HFFc6 (cell line): ENCODE measurements around the gene SERPINB5. TPM values are rescaled to one million over a fixed set of nuclear protein-coding genes. Genes with fewer than 3 reads are reported as not detected.

ENCODE experiments used
- DNase-seq: peaks from one replicate; pipeline ENCODE4 v3.0.0-alpha.2; 2018
- H3K27ac Mint-ChIP-seq: 2 replicates; pipeline ENCODE4 v1.8.0; 2020; ENCODE audit warnings: mild to moderate bottlenecking, mixed read lengths
- H3K27me3 Mint-ChIP-seq: 2 replicates; pipeline ENCODE4 v1.8.0; 2021; ENCODE audit warnings: mild to moderate bottlenecking, moderate library complexity, mixed read lengths; ENCODE audit not compliant: insufficient read depth
- H3K36me3 Mint-ChIP-seq: 2 replicates; pipeline ENCODE4 v1.8.0; 2021; ENCODE audit warnings: low read depth, mixed read lengths
- H3K4me1 Mint-ChIP-seq: 2 replicates; pipeline ENCODE4 v1.8.0; 2020; ENCODE audit warnings: low read depth, mixed read lengths
- H3K4me3 Mint-ChIP-seq: 2 replicates; pipeline ENCODE4 v1.8.0; 2020; ENCODE audit warnings: mild to moderate bottlenecking, moderate library complexity, mixed read lengths
- H3K9me3 Mint-ChIP-seq: 2 replicates; pipeline ENCODE4 v1.8.0; 2020; ENCODE audit warnings: mild to moderate bottlenecking, mixed read lengths
- CTCF ChIP-seq: fragments of 200-600 bp; sonication (generic); IDR thresholded peaks from 2 replicates; pipeline ENCODE4 v1.5.0; 2021; ENCODE audit warnings: antibody characterized with exemption, mild to moderate bottlenecking
- total RNA-seq, 6 experiments: library from RNA; stranded (reverse); fragmentation: NEBNext Ultra II Directional; extraction: Animal tissue kit (Norgen Biotek cat#: 25700); gene quantifications; 2 replicates in 1 of 6; 3 replicates in 5 of 6; pipeline ENCODE4 v1.2.3, GENCODE V29; 2021

SERPINB5 gene
- total RNA-seq, 6 experiments from 2014 or later: not detected

- DNase-seq: no peak
- Mint-ChIP-seq H3K4me3 (no peak overlapping the region), H3K27ac (no peak overlapping the region), H3K27me3 (no peaks in the 10 kb centered on the region), H3K4me1 (peaks cover 6% of the 10 kb centered on the region; the same call in 1 of the 2 replicates), H3K36me3 (no peaks in the 10 kb centered on the region), H3K9me3 (no peaks in the 10 kb centered on the region)
- no peak for TF ChIP-seq CTCF
Observed at GRCh38 chr18:63527251-63527650, 50.5 kb downstream of the SERPINB5 start.

GRCh38 chr18:63528863-63529492 is 52.2 kb downstream of the SERPINB5 start:
- peaks cover 6% of the 10 kb centered on the region for H3K4me1 Mint-ChIP-seq
- no peak overlapping the region for H3K4me3 Mint-ChIP-seq
- TF ChIP-seq CTCF: no peak
- H3K36me3 Mint-ChIP-seq: no peaks in the 10 kb centered on the region
- no peak overlapping the region for H3K27ac Mint-ChIP-seq
- no peak for DNase-seq
- H3K27me3 Mint-ChIP-seq: no peaks in the 10 kb centered on the region
- no peaks in the 10 kb centered on the region for H3K9me3 Mint-ChIP-seq

GRCh38 chr18:63532471-63532870 is 55.7 kb downstream of the SERPINB5 start:
- Mint-ChIP-seq H3K4me3 (no peak overlapping the region), H3K27me3 (no peaks in the 10 kb centered on the region), H3K36me3 (no peaks in the 10 kb centered on the region), H3K27ac (no peak overlapping the region), H3K4me1 (peaks cover 6% of the 10 kb centered on the region), H3K9me3 (no peaks in the 10 kb centered on the region)
- DNase-seq: no peak
- TF ChIP-seq CTCF: no peak

- Mint-ChIP-seq H3K4me3 (peak overlapping the region; percentile 23; the same call in 1 of the 2 replicates), H3K27ac (no peak overlapping the region), H3K27me3 (no peaks in the 10 kb centered on the region), H3K9me3 (no peaks in the 10 kb centered on the region), H3K4me1 (peaks cover 2% of the 10 kb centered on the region), H3K36me3 (no peaks in the 10 kb centered on the region)
- no peak for TF ChIP-seq CTCF
- no peak for DNase-seq
Observed at GRCh38 chr18:63534615-63535014, 57.9 kb downstream of the SERPINB5 start.

GRCh38 chr18:63539904-63540510 is 63.2 kb downstream of the SERPINB5 start:
- Mint-ChIP-seq H3K4me3 (peak overlapping the region; percentile 35), H3K9me3 (no peaks in the 10 kb centered on the region), H3K27me3 (no peaks in the 10 kb centered on the region), H3K36me3 (no peaks in the 10 kb centered on the region), H3K27ac (0 out of 2 replicates have a peak overlapping the region, but pooled peaks have one; percentile 7), H3K4me1 (peaks cover 19% of the 10 kb centered on the region)
- no peak for TF ChIP-seq CTCF
- peak; percentile 51 for DNase-seq
